ENCODE data around the gene FOXN1.
"Not testable (repeated sequence)": the region's sequence is repeated elsewhere in the genome, so short reads cannot be mapped to it uniquely, and the experiment has no call there.

The FOXN1 gene, protein sequence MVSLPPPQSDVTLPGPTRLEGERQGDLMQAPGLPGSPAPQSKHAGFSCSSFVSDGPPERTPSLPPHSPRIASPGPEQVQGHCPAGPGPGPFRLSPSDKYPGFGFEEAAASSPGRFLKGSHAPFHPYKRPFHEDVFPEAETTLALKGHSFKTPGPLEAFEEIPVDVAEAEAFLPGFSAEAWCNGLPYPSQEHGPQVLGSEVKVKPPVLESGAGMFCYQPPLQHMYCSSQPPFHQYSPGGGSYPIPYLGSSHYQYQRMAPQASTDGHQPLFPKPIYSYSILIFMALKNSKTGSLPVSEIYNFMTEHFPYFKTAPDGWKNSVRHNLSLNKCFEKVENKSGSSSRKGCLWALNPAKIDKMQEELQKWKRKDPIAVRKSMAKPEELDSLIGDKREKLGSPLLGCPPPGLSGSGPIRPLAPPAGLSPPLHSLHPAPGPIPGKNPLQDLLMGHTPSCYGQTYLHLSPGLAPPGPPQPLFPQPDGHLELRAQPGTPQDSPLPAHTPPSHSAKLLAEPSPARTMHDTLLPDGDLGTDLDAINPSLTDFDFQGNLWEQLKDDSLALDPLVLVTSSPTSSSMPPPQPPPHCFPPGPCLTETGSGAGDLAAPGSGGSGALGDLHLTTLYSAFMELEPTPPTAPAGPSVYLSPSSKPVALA

DNA sequence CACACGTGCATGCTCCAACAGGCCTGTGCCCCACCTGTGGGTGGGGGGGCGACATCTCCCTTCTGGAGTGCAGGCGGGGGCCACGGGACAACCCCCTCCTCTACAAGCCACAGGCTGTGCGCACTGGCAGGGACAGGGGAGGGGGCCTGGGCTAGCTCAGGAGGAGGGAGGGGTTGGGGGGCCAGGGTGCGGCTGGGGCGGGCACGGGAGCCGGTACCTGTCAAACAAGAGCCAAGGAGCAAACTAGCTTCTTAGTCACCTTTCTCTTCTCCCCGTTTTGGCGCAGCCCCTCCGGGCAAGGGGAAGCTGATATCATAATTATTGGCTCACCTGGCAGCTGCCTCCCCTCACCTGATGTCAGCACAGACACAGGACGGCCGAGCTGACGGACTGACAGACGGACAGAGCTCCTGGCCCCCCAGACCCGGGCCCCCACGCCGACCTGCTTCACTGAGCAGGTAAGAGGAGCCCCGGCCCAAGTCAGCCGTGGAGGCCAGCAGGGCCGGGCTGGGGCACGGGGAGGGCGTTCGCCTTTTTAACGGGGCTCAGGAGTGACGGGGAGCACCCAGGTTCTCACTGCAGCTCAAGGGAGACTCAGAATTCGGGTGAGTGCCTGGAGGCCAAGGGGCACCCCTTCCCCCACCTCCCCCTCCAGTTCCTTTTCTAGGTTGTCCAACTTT, at the start of gene FOXN1:
Gene FOXN1, plus strand, starts transcription at position 363 of the 680 bp plus-strand sequence. CDS start 17,622 bp downstream, outside the sequence.
- no peak for DNase-seq

DNA sequence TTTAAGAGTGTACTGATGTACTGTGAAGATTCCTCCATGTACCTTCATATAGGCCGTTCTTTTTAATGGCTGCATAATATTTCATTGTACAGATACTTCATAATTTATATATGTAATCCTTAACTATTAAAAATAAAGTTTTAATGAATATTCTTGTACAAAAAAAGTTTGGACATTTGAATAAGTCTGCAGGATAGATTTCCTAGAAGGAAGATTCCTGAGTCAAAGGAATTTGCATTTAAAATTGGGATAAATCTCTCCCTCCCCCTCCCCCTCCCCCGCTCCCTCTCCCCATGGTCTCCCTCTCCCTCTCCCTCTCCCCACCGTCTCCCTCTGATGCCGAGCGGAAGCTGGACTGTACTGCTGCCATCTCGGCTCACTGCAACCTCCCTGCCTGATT, 48.3 kb upstream of the FOXN1 start:
- no peak for DNase-seq

- not testable (repeated sequence) for DNase-seq
Measured at GRCh38 chr17:28458881-28459280, 47.3 kb upstream of the FOXN1 start.

DNA sequence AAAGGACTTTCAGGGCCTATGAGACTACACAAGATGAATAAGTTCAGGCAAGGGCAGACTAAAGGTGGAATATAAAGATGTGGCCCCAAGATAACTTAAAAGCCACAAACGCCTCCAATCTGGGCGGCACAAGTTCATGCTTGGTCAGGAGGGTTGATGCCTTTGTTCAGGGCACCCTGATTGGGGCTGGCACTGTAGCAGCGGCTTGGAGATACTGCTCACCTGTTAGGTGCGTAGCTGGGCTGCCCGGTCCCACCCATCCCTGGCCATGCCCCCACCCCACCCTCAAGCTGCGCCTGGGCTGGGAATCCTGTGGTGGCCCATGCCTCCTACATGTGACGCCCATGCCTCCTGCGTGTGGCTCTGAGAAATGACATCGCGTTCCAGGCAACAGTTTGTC, 45.2 kb upstream of the FOXN1 start:
- DNase-seq, result no peak

- DNase-seq, result no peak
Measured at GRCh38 chr17:28466001-28466400, 40.1 kb upstream of the FOXN1 start.

GRCh38 chr17:28466521-28467048, 39.6 kb upstream of the FOXN1 start:
- DNase-seq, result no peak

DNA sequence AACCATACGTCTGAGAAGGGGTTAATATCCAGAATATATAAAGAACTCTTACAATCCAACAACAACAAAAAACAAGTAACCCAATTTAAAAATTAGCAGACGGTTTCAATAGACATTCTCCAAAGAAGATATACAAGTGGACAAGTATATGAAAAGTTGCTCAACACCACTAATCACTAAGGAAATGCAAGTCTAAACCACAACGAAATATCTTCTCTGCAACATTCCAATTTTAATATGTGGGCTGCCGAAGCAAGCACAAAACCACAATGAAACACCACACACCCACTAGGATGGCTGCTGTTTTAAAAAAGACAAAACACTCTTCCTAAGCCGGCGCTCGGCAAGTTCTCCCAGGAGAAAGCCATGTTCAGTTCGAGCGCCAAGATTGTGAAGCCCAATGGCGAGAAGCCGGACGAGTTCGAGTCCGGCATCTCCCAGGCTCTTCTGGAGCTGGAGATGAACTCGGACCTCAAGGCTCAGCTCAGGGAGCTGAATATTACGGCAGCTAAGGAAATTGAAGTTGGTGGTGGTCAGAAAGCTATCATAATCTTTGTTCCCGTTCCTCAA, 38.6 kb upstream of the FOXN1 start:
- DNase-seq, result no peak

- DNase-seq, result not testable (repeated sequence)
Measured at GRCh38 chr17:28468033-28468735, 38.0 kb upstream of the FOXN1 start.

DNA sequence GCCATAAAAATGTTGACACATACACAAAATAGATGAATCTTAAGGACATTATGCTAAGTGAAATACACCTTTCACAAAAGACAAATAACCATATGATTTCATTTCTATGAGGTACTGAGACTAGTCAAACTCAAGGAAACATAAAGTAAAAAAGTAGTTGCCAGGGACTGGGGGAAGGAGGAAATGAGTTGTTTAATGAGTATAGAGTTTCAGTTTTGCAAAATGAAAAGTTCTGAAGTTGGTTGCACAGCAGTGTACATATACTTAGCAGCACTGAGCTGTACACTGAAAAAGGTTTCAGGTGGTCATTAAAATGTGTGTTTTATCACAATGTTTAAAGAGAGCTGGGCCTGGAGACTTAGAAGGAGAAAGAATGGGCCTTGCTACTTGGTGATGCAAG, 37.4 kb upstream of the FOXN1 start:
- DNase-seq, result no peak

- no peak for DNase-seq
Measured at GRCh38 chr17:28469376-28469775, 36.8 kb upstream of the FOXN1 start.

DNA sequence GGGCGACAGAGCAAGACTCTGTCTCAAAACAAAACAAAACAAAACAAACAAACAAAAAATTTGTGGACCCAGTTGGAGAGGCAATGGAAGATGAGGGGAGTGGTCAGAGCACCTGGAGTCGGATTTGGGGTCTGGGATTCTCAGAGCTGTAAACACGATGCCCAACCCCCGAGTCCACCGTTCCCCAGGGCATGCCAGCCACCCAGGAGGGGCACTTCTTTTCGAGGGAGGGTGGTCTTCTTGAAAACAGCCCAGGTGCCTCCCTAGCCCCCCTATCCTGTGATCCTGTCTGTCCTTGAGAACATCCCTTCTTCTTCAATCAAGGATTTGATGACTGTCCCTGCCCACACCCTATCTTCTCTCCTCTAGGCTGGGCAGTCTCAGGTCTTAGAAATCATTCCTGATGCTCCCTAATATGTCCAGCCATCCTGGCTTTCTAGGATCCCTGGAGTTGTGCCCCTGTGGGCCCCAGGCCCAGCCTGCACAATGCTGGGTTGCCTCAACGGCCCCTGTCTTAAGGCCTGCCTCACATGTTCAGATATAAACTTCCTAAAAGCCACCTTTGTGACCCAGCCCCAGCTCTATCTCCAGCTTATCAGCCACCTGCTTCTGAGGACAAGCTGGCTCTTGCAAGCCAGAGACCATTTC, 35.8 kb upstream of the FOXN1 start:
- no peak for DNase-seq

DNA sequence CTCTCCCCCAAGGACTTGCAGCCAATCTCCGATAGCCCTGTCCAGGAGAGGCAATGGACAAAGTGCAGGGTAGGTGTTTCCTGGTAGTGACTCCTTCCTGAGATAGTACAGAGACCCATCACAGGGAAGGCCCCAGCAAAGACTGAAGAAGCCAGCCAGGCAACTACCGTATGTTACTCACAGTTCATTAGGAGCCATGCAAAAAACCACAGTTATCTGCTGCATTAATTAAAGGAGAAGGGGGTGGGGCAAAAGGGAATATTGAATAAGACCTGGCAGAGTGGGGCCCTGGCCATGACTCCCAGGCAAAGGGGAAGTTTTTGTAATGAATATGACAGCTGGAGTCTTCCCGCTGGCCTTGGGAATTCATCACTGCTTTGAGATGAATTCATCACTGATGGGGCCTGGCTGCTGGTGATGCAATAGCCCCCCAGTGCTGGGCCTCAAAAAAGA, 35.2 kb upstream of the FOXN1 start:
- DNase-seq, result no peak

- DNase-seq, result no peak
Measured at GRCh38 chr17:28471531-28472342, 34.4 kb upstream of the FOXN1 start.

DNA sequence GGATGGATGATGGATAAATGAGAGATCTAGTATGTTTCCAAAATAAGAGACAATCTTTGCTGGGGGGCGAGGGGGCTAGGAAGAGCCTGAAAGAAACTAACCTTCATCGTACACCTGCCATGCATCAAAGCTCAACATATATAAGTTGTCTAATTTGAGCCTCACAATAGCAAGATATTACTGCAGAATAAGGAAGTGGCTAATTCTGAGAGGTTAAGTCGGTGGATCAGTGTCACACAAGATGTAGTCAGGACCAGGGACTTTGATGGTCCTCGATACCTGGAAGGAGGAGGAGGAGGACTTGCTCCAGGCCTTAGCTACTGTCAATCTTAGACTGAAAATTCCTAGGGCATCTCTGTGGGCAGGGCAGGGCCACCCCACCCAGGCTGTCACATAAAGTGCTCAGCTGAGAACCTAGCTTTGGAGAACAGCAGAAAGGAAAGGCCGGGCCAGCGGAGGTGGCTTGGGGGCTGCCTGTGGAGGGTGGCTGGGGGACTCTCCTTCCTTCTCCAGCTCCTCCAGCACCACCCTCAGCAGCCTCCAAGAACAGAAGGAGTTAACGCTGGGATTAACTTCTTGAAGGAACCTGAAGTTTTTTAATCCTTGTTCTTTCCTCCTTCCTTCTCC, 33.2 kb upstream of the FOXN1 start:
- no peak for DNase-seq

GRCh38 chr17:28473542-28473941, 32.6 kb upstream of the FOXN1 start, which contains the start of gene SLC13A2:
Gene SLC13A2 (plus strand): TSS chr17:28473644. CDS start chr17:28473713, 69 bp downstream.
- DNase-seq, result no peak

DNA sequence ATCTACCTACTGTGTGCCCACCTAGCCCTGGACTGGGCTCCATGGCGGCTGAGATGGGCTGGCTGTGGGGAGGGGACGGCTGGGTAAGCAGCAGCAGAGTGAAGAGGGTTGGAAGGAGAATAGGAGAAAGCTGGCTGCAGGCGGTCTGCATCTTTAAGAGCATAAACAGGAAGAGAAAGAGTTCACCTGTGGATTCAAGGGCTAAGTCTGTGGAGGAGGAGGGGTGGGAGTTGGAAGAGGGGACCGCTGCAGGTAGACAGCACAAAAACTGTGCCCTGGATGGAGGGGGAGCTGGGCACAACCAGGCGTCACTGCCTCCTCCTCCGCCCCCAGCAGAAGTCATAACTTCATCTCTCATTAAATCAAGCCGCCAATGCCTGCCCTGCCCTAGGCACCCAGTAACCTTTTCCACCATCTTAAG, 32.0 kb upstream of the FOXN1 start:
- no peak for DNase-seq

DNA sequence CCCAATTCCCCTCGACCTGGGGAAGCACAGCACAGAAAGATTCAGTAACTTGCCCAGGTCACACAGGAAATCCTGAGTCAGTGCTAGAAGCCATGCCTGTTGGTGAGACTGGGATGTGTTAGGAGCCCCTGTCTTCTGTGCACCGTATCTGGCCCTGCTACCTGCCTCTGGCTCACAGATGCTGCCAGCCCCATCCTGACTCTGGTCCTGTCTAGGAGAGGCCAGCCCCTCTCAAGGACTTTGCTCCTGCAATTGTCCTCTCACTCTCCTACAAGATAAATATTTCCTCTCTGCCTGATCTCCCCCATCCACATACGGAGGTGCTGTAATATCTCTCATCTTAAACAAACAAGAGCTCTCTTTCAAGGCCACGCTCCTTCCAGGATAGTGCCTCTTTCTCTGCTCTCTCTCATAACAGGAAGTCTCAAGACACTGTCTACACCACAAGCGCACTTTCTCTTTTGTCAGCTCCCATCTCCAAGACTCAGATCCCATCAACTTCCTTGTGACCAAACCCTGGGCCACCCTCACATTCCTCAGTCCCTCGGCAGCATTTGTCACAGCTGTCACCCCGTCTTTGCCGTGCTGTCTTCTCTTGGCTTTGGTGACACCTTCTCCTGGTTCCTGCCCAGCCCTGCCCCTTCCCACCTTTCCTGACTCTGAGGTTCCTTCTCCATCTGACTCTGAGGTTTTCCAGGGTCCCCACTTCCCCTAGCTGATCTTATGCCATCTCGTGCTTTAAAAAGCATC, 30.8 kb upstream of the FOXN1 start:
- DNase-seq, result no peak

- DNase-seq, result no peak
Measured at GRCh38 chr17:28476076-28476865, 29.9 kb upstream of the FOXN1 start.

GRCh38 chr17:28477928-28478327, 28.2 kb upstream of the FOXN1 start:
- DNase-seq, result no peak
